ENCODE results near the gene ESPN. TPM values are rescaled to one million over a fixed set of nuclear protein-coding genes. Genes with fewer than 3 reads are reported as not detected.

Gene ESPN
- total RNA-seq, 1 donor from 2014 or later, result 0.24 TPM

GRCh38 chr1:6502000-6502891 is 77.7 kb downstream of the ESPN start:
- peak; percentile 73 for ATAC-seq
- intact Hi-C loops (cut with DNase I), result no loop called here
- peak; percentile 93 for DNase-seq (ENCODE audit: missing footprints)

GRCh38 chr1:6503884-6504602 is 79.5 kb downstream of the ESPN start:
- intact Hi-C loops (cut with DNase I), result no loop called here
- ATAC-seq (no peak), DNase-seq (ENCODE audit: missing footprints) (no peak)

GRCh38 chr1:6504887-6505286 is 80.3 kb downstream of the ESPN start:
- DNase-seq (ENCODE audit: missing footprints) (no peak), ATAC-seq (no peak)
- intact Hi-C loops (cut with DNase I), result no loop called here

GRCh38 chr1:6505367-6506209 is 81.0 kb downstream of the ESPN start:
- ATAC-seq, result no peak
- intact Hi-C loops (cut with DNase I), result no loop called here
- DNase-seq (ENCODE audit: missing footprints), result no peak

GRCh38 chr1:6506210-6507036 is 81.8 kb downstream of the ESPN start:
- intact Hi-C loops (cut with DNase I), result no loop called here
- ATAC-seq, result no peak
- no peak for DNase-seq (ENCODE audit: missing footprints)

- ATAC-seq, result no peak
- intact Hi-C loops (cut with DNase I), result no loop called here
- DNase-seq (ENCODE audit: missing footprints), result no peak
Measured at GRCh38 chr1:6507037-6507428, 82.5 kb downstream of the ESPN start.

- DNase-seq (ENCODE audit: missing footprints) (no peak), ATAC-seq (no peak)
- intact Hi-C loops (cut with DNase I), result no loop called here
Measured at GRCh38 chr1:6507461-6507911, 82.9 kb downstream of the ESPN start.

- no peak for ATAC-seq
- DNase-seq (ENCODE audit: missing footprints), result no peak
- intact Hi-C loops (cut with DNase I), result no loop called here
Measured at GRCh38 chr1:6508154-6508815, 83.7 kb downstream of the ESPN start.

- no peak for ATAC-seq
- DNase-seq (ENCODE audit: missing footprints), result no peak
- intact Hi-C loops (cut with DNase I), result no loop called here
Measured at GRCh38 chr1:6508816-6509189, 84.2 kb downstream of the ESPN start.

GRCh38 chr1:6509220-6509918 is 84.8 kb downstream of the ESPN start:
- intact Hi-C loops (cut with DNase I), result no loop called here
- DNase-seq (ENCODE audit: missing footprints) (no peak), ATAC-seq (peak; percentile 31)

GRCh38 chr1:6509919-6510291 is 85.3 kb downstream of the ESPN start:
- intact Hi-C loops (cut with DNase I), result no loop called here
- ATAC-seq (peak; percentile 44), DNase-seq (ENCODE audit: missing footprints) (no peak)

GRCh38 chr1:6510493-6510892 is 85.9 kb downstream of the ESPN start:
- intact Hi-C loops (cut with DNase I), result no loop called here
- ATAC-seq, result no peak
- no peak for DNase-seq (ENCODE audit: missing footprints)

Small RNAs within 50 kb of the gene (microRNA-seq; reads per million reads assigned to microRNA genes)
- not detected for gene MIR4252

Other genes starting within 250 kb of the ESPN start
- 0.05 TPM for gene CHD5, start 244.5 kb upstream of the ESPN start, total RNA-seq
- 264 TPM for gene RPL22, start 225.2 kb upstream of the ESPN start, total RNA-seq
- 54.6 TPM for gene RNF207, start 218.7 kb upstream of the ESPN start, total RNA-seq
- 58.8 TPM for gene ICMT, start 188.8 kb upstream of the ESPN start, total RNA-seq
- gene HES3, start 180.6 kb upstream of the ESPN start, total RNA-seq, result not detected
- gene GPR153, start 163.7 kb upstream of the ESPN start, total RNA-seq, result 10.6 TPM
- 9.8 TPM for gene ACOT7, start 31.0 kb upstream of the ESPN start, total RNA-seq
- gene HES2, start 4.9 kb upstream of the ESPN start, total RNA-seq, result not detected
- gene TNFRSF25, start 41.4 kb downstream of the ESPN start, total RNA-seq, result 11.4 TPM
- 16.8 TPM for gene PLEKHG5, start 66.9 kb downstream of the ESPN start, total RNA-seq
- 12.6 TPM for gene NOL9, start 129.7 kb downstream of the ESPN start, total RNA-seq
- gene TAS1R1, start 130.5 kb downstream of the ESPN start, total RNA-seq, result not detected
- 15.1 TPM for gene ZBTB48, start 155.2 kb downstream of the ESPN start, total RNA-seq
- 102 TPM for gene KLHL21, start 178.1 kb downstream of the ESPN start, total RNA-seq
- gene PHF13, start 189.0 kb downstream of the ESPN start, total RNA-seq, result 8.0 TPM
- 12.5 TPM for gene THAP3, start 200.1 kb downstream of the ESPN start, total RNA-seq